HG03060 (cell line): ENCODE data around the gene CEMP1.

ENCODE experiments used
- ATAC-seq: cut with Tn5 transposase; IDR thresholded peaks from one replicate; pipeline ENCODE4 v1.9.1; 2021; ENCODE audit warnings: low read depth, moderate number of reproducible peaks; ENCODE audit not compliant: unreplicated experiment

Gene CEMP1

DNA sequence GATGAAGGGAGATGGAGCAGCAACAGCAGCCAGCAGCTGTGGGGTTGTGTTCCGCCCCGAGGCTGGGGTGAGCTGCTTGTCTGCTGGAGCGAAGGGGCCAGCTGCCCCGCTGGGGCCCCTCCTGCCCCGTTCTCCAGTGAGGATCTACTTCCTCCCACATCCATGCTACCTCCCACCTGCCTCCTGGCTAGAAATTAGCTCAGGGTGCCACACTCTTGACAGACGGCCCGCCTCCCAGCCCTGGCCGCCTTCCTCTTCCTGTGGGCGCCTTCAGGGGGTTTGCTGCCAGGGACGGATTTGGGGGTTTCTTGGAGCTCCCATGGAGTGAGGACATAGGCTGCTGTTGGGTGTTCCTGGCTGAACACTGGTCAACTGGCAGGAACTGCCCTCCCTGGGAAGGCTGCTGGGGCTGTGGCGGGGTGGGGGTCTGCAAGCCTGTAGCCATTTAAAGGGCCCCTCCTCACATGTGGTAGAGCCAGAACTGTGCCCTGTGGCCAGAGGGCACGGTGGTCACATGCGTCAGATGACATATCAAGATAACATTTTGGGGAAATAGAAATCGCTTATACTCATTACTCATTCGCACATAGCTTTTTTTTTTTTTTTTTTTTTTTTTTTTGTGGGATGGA, 43.2 kb downstream of the CEMP1 start:
- ATAC-seq, result no peak

DNA sequence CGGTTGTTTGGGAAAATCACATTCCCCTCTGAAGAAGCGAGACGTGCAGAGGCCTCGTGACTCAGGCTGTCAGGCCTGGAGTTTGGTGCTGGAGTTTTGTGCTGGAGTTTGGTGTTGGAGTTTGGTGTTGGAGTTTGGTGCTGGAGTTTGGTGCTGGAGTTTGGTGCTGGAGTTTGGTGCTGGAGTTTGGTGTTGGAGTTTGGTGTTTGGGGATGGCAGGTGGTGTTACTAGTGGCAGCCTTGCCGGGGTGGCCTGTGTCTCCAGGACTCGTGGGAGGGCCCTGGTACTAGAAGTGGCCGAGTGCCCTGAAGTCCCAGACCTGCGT, 43.7 kb downstream of the CEMP1 start:
- ATAC-seq, result no peak

DNA sequence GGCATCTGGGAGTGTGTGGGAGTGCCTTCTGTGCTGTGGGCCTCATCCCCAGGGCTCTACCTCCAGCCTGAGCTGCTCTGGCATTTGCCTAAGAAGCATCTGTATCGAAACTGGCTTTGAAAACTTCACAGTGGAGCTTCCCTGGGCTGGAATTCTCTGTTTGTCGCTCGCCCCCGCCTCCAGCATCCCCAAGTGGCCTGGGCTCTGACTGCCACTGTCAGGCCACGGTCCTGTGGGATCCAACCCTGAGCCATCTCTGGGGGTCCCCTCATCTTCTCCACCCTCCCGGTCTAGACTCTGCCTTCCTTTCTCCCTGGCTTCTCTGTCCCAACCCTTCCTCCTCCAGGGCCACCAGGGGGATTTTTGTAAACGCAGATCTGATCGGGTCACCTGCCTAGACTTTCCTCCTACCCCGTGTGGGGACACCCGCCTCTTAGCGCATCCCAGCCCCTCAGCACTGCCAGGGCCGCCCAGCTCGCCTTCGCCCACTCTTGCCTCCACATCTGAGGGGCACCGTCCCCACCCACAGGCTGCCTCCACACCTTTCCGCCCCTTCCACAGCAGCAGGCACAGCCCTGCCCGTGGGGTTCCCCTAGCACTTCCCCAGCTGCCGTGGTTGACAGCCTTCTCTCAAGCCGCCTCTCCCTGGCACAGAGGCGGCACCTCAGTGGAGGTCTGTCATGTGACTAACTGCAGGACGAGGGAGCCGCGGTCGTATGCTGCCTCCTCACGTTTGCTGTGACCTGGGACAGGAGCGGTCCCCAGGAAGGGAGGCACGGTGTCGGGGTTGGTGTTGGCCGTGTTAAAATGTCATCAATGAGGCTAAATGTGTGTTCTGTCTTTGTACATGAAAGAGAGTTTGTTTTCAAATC, 44.3 kb downstream of the CEMP1 start:
- ATAC-seq, result no peak

DNA sequence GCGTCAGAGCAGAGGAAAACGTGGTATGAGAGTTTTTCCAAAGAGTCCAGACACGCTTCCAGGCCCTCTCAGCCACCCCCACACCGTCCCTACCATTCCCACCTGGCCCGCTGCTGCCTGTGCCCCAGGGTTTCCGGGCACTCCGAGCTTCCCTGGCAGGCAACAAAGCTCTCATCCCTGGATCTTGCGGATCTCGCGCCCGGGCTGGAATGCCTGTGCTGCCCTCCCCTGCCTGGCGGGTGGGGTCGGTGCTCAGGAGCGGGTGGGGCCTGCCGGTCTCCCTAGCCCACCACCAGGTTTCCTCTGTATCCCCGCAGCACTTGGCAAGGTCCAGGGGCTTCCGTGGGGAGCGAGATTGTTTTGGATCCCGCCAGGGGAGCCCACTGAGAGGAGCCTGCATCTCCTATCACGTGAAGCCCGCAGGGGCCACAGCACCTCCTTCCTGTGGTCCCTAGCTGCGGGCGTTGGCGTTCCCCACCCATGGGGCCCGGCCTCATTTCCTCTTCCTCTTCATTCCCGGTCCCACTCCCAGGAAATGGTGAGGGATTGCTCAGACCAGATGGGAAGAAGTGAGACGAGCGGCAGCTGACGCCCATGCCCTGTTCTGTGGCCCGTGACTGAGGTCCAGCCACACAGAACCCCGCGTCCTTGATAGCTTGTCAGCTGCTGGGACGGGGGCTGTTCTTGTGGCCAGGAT, 45.2 kb downstream of the CEMP1 start:
- no peak for ATAC-seq

DNA sequence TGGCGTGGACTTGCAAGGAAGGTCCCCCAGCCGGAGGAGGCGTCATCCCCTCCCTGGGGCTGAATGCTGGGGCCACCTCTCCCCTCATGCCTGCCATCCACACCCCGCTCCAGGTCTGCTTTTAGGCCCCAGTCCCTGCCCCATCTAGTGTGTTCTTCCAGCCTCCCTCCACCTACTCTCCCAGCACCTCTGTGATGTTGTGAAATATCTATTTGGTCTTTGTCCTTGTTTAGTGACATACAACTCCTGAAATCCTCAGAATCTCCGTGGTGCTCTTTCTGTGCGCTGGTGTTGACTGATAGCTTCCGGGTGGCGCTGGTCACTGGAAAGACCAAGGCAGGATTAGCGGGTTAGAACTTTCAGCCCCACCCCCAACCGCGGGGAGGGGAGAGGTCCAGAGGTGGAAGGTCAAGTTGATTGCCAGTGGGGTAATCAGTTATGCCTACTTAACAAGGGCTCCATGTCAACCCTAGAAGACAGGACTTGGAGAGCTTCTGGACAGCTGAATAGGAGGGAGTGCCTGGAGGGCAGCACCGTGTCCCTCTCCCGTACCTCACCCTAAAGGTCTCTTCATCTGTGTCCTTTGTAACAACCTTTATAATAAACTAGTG, 46.2 kb downstream of the CEMP1 start:
- no peak for ATAC-seq

DNA sequence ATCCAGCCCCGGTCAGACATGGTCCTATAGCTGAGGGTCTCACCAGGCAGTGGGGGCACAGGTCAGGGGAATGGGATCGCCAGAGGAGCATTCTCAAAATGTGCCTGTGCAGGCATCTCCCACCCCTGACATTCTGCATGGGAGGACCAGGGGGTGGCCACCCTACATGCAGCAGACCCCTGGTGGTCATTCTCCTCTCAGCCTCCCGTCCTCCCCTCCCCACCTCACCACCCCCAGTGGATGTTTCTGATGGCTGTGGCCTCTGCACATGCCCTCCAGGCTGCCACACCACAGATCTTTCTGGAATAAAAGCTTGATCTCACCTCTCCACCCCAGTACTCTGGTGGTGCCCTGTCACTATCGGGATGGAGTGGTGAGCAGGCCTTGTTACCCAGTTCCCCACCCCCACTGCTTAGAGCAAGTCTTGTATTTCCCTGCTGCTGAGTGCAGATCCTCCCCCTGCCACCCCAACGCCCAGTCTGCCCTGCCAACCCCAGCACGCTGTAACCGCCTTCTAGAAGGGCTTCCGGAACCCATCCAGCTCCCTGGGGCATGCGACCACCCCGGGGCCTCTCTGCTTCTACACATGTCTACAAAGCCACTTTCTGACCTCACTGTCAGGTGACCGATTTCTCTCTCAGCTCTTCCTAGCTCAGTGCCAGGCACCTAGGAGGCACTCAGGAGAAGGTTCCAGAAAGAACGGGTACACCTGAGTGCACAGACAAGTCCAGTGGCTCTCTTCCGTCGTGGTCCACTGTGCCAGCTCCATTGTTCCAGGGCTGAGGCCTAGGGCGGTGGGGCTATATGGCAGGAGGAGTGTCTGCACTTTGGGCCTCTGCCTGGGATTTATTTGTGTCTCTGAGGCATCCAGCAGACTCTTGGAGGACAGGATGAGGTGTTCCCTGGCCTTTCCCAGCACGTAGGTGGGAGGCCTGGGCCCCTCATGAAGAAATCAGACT, 47.0 kb downstream of the CEMP1 start:
- no peak for ATAC-seq

DNA sequence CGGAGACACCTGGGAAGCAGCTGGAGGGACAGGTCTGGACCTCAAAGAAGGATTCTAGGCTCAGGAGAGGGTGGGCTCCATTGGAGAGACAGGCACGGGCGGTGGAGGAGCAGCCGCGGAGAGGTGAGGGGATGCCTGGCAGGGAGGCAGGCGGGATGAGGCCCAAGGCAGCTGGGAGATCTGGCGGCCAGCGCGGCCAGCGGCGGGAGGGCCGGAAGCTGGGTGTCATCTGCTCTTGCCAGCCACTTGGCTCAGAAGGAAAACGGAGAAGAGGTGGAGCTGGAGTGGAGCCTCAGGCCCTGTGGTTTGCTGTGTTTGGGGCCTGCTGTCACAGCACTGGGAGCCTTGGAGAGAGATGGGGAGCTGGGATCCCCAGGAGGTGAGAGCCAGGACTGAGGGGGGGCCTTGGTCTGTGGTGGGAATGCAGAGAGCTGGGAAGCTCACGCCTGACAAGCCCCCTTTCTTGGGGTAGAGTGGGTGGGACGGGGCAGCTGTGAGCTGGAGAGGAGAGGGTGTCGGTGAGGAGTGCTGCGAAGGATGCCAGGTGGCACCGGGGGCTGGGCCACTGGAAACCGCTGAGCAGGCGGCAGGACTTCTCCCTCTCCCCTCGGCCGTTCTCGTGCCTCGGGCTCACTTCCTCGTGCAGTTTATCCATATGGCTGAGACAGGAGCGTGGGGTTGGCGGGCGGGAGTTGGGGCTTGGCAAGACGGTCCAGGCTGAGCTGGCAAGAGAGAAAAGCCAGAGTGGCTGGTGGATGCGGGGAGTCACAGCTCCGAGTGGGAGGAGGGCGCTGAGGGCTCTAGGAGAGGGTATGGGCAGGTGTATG, 48.3 kb downstream of the CEMP1 start:
- no peak for ATAC-seq

DNA sequence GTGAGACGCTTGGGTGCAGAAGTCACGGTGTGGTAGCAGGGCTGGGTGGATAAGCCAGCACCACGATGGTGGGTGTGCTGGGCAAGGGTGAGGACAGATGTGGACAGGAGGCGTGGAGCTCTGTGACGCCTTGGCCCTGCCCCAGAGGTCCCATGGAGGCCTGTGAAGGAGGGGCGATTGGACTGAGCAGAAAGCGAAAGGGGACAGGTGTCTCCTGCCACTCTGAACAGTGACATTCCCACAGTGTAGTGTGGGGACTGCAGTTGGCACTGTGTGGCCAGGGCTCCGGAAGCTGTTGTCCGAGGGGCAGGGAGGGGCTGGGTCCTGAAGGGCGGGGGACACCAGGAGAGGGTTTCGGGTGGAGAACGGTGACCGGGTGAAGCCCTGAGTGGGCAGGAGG, 49.0 kb downstream of the CEMP1 start:
- ATAC-seq, result no peak

DNA sequence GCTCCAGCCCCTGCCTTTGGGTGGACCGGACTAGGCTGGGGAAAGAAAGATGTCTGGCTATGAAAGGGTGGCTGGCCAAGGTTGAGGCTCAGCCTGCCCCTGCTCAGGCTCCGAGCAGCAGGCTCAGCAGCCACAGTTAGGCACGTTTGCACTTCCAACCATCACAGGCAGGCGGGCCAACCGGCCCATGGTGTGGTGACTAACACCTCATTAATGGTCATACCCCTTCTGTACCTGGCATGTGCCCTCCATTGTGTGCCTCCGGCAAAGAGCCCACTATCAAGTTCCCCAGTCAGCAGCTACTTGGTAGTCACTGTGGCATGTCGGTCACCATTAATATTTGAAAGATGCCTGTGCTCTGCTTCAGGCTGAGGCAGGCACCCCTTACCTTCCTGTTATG, 49.5 kb downstream of the CEMP1 start:
- ATAC-seq, result no peak

DNA sequence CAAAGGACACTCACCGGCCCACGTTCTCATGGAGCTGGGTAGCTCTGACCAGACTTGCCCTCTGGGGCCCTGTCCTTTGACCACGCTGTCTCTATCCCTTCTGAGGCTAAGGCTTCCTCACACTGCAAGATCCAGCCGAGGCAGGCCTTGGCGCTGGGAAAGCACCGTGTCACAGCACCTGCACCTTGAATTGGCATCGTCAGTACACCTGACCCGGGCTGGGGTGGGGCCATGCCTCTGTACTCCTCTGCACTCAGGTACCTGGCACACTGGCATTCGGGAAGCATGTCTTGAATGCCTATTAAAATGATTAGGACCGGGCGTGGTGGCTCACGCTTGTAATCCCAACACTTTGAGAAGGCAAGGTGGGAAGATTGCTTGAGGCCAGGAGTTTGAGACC, 50.3 kb downstream of the CEMP1 start:
- ATAC-seq, result no peak
